Epithelial cell of esophagus (primary cell): ENCODE results near the gene EGFL8.
"Not testable (repeated sequence)": the region's sequence is repeated elsewhere in the genome, so short reads cannot be mapped to it uniquely, and the experiment has no call there.

Source experiments
- DNase-seq: peaks from one replicate; pipeline ENCODE4 v3.0.0; 2010; ENCODE audit warnings: low read depth
- H3K4me3 ChIP-seq: 2 replicates; pipeline ENCODE4 v1.5.1; 2011; ENCODE audit warnings: mild to moderate bottlenecking, low read length, control low read depth
- TF ChIP-seq, protein P1 (sequence below): IDR thresholded peaks from 2 replicates; pipeline ENCODE4 v1.5.1; 2011; ENCODE audit warnings: low read depth, mild to moderate bottlenecking, low read length, control low read depth, inconsistent platforms; ENCODE audit not compliant: insufficient read depth; ENCODE audit errors: missing control alignments

Gene EGFL8

DNA sequence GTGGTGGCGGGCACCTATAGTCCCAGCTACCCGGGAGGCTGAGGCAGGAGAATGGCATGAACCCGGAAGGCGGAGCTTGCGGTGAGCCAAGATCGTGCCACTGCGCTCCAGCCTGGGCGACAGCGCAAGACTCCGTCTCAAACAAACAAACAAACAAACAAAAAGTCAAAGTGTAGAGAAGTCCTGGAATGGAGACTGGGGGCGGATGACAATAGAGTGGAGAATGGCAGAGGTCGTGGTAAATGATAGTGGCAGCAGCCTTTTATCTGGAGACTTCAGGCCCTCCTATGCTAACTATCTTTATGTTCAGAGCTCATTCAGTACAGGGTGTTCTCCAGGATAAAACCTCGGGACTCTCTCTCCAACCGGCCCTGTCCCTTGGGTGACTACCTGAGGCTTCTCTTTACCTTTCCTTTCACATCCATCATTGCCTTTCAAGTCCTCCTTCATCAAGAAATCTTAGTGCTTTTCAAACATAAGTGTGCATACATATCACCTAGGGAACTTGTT is 32.9 kb upstream of the EGFL8 start:
- no peak for DNase-seq
- TF ChIP-seq, protein P1, sequence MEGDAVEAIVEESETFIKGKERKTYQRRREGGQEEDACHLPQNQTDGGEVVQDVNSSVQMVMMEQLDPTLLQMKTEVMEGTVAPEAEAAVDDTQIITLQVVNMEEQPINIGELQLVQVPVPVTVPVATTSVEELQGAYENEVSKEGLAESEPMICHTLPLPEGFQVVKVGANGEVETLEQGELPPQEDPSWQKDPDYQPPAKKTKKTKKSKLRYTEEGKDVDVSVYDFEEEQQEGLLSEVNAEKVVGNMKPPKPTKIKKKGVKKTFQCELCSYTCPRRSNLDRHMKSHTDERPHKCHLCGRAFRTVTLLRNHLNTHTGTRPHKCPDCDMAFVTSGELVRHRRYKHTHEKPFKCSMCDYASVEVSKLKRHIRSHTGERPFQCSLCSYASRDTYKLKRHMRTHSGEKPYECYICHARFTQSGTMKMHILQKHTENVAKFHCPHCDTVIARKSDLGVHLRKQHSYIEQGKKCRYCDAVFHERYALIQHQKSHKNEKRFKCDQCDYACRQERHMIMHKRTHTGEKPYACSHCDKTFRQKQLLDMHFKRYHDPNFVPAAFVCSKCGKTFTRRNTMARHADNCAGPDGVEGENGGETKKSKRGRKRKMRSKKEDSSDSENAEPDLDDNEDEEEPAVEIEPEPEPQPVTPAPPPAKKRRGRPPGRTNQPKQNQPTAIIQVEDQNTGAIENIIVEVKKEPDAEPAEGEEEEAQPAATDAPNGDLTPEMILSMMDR, result no peak
- no peak overlapping the region for H3K4me3 ChIP-seq

DNA sequence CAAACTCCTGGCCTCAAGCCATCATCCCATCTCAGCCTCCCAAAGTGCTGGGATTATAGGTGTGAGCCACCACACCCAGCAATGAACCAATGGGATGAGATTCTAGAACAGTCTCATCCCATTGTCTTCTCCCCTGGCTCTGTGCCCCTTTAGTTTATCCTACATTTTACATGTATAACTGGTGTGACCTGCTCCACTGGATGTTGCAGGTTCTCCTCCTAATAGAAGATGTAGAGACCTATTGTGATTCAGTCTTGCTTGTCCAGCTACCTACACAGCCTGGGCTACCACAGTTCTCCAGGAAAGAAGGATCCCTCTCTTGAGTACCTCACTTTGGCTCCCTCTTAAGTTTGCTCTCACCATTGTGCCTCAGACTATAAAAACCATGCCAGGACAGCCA is 32.3 kb upstream of the EGFL8 start:
- TF ChIP-seq, protein P1, result no peak
- DNase-seq, result peak; percentile 84

DNA sequence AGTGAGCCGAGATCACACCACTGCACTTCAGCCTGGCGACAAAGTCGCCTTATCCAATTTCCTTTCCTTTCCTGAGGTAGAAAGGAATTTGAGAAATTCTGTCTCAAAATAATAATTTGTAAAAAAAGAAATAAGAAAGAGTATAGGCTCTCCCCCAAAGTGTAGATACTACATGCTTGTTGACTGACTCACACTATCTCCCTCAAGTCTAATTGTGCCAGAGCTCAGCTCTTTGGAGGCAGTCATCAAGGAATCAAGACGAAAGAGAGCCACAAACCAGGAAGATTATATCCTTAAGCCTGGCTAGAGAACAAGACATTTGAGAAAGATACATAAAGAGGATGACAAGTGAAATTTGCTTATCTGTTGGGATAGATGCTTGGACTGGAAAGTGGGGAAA is 30.6 kb upstream of the EGFL8 start:
- TF ChIP-seq, protein P1, result no peak
- DNase-seq, result no peak
- no peak overlapping the region for H3K4me3 ChIP-seq

More for the DNA sequence above, 32.3 kb upstream of the EGFL8 start:
- H3K4me3 ChIP-seq, result no peak overlapping the region

DNA sequence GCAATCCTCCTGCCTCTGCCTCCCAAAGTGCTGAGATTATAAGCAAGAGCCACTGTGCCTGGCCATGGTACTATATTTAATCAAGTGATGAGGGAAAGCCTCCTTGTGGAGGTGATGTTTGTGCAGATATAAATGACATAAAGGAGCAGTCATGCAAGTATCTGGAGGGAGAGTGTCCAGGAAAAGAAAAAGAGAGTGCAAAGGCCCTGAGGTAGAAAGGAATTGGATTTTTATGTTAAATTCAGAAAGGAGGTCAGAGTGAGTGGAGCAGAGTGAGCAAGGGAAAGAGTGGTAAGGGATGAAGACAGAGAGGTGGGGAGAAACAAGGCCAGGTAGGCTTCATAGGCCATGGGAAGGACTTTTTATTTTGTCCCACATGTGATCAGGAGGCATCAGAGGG is 26.9 kb upstream of the EGFL8 start:
- TF ChIP-seq, protein P1, result no peak
- DNase-seq, result no peak
- H3K4me3 ChIP-seq, result no peak overlapping the region

DNA sequence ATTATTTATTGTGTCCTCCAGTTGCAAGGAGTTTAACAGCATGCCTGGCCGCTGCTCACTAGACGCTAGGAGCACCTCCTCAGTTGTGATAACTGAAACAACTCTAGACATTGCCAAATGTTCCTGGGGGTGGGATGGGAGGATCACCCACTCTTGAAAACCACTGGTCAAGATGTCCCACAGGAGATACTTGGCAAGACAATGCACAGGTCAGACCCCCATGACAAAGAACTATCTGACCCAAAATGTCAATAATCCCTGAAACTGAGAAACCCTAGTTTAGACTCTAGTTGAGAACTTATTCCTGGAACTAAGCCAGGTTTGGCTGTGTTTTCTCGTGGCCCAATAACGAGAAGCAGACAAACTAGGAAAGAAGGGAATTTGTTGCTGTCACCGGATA is 24.8 kb upstream of the EGFL8 start:
- TF ChIP-seq, protein P1, result no peak
- no peak for DNase-seq
- H3K4me3 ChIP-seq, result no peak overlapping the region

DNA sequence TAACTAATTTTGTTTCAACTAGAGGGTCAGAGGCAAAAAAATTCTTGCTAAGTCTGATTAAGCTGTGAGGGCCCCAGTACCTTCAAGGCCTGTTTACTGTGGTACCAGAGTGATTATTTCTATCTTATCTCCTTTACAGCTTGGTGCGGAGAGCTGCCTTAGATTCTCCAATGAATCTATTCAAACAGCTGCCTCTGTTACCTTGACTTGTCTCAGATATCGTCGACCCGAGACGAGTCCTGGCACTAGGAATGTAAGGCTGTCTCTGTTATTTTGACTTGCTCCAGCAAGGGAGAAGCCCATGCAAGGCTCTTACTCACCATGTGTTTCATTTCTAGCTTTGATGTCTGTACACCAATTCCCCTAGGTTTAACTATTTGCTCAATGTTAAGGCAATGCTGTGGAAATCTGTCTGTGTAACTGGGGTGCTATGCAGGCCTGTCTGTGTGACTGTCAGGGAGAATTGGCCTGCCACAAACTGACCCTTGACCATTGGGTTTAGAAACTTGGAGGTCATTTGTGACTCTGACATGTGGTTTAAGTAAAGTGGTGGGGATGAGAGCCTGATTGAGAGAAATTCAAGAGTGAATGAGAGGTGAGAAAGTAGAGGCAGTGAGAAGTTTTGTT is 23.9 kb upstream of the EGFL8 start:
- TF ChIP-seq, protein P1, result no peak
- no peak for DNase-seq
- no peak overlapping the region for H3K4me3 ChIP-seq

DNA sequence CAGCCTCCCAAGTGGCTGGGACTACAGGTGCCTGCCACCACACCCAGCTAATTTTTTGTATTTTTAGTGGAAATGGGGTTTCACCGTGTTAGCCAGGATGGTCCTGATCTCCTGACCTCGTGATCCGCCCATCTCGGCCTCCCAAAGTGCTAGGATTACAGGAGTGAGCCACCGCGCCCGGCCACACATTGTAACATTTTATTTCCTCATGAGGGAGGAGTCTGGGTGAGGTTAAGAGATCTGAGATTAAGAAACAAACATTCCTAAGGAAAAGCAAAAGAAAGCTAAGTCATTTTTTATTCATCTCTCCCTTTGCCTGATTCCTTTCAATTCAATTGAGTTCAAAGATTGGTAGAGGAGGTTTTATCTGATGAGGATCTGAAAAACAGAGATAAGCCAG is 20.2 kb upstream of the EGFL8 start:
- DNase-seq, H3K4me3 ChIP-seq: not testable (repeated sequence)
